Natural killer cell treated with Interleukin-12 subunit alpha and Interleukin-12 subunit beta and Interleukin-15 and Interleukin-18, amount 100 ng/mL, for 72 hours (primary cell): Measurements from ENCODE around the gene ADAMTS14. TPM values are rescaled to one million over a fixed set of nuclear protein-coding genes. Genes with fewer than 3 reads are reported as not detected.
A peak's percentile ranks its signal among the peaks of the same experiment; 100 is the strongest.

ENCODE experiments used
- ATAC-seq, 2 donors: fragments of 150-1000 bp; cut with Tn5 transposase in 1 of 2; sonication (Bioruptor Pico), chemical (Tn5 transposase) in 1 of 2; 2 replicates each; pipeline ENCODE4 v1.10.0; 2021
- DNase-seq: peaks from one replicate; pipeline ENCODE4 v3.0.0; 2022; ENCODE audit warnings: low spot score
- H3K27ac Mint-ChIP-seq, 2 donors: 1 replicate in 1 of 2; 2 replicates in 1 of 2; pipeline ENCODE4 v1.8.0; 2022; ENCODE audit warnings: mixed read lengths in 2 of 2, mild to moderate bottlenecking in 1 of 2, moderate library complexity in 1 of 2
- H3K27me3 Mint-ChIP-seq, 2 donors: 1 replicate in 1 of 2; 2 replicates in 1 of 2; pipeline ENCODE4 v1.8.0; 2022; ENCODE audit warnings: mixed read lengths in 2 of 2
- H3K36me3 Mint-ChIP-seq: one replicate; pipeline ENCODE4 v1.8.0; 2022; ENCODE audit warnings: mixed read lengths
- H3K4me1 Mint-ChIP-seq, 2 donors: 1 replicate in 1 of 2; 2 replicates in 1 of 2; pipeline ENCODE4 v1.8.0; 2022; ENCODE audit warnings: low read depth in 2 of 2, mixed read lengths in 2 of 2, mild to moderate bottlenecking in 1 of 2
- H3K4me3 Mint-ChIP-seq: one replicate; pipeline ENCODE4 v1.8.0; 2022; ENCODE audit warnings: mixed read lengths
- H3K9me3 Mint-ChIP-seq: 2 replicates; pipeline ENCODE4 v1.8.0; 2022; ENCODE audit warnings: mixed read lengths
- total RNA-seq, 2 donors: library from RNA; stranded (reverse); gene quantifications; one replicate each; pipeline ENCODE4 v1.2.3, GENCODE V29; 2022

ADAMTS14 gene
- total RNA-seq, 2 donors from 2014 or later: 0.07 to 0.61 TPM

GRCh38 chr10:70779088-70779487, 106.8 kb downstream of the ADAMTS14 start:
- Mint-ChIP-seq H3K36me3 (no peaks in the 10 kb centered on the region), H3K9me3 (no peaks in the 10 kb centered on the region), H3K27me3 (no peaks in the 10 kb centered on the region), H3K4me3 (no peak overlapping the region), H3K4me1 (peaks cover 9 to 15% of the 10 kb centered on the region in 2 donors), H3K27ac (no peak overlapping the region)
- DNase-seq: peak; percentile 35
- no peak for ATAC-seq

- Mint-ChIP-seq H3K4me1 (peaks cover 15 to 22% of the 10 kb centered on the region in 2 donors), H3K27me3 (no peaks in the 10 kb centered on the region), H3K4me3 (no peak overlapping the region), H3K9me3 (no peaks in the 10 kb centered on the region), H3K27ac (no peak overlapping the region), H3K36me3 (no peaks in the 10 kb centered on the region)
- DNase-seq (peak; percentile 47), ATAC-seq (no peak)
Observed at GRCh38 chr10:70779511-70780369, 107.4 kb downstream of the ADAMTS14 start.

GRCh38 chr10:70780370-70780760, 108.1 kb downstream of the ADAMTS14 start:
- no peaks in the 10 kb centered on the region for H3K27me3 Mint-ChIP-seq

GRCh38 chr10:70780772-70781171, 108.5 kb downstream of the ADAMTS14 start:
- no peak for ATAC-seq
- Mint-ChIP-seq H3K4me1 (peaks cover 22 to 28% of the 10 kb centered on the region in 2 donors), H3K4me3 (no peak overlapping the region), H3K36me3 (no peaks in the 10 kb centered on the region), H3K27ac (peak overlapping the region in 1 of 2 donors; percentile 17), H3K27me3 (no peaks in the 10 kb centered on the region), H3K9me3 (no peaks in the 10 kb centered on the region)
- peak; percentile 18 for DNase-seq

More at GRCh38 chr10:70780370-70780760, 108.1 kb downstream of the ADAMTS14 start:
- no peak for ATAC-seq
- H3K9me3 Mint-ChIP-seq: no peaks in the 10 kb centered on the region
- H3K36me3 Mint-ChIP-seq: no peaks in the 10 kb centered on the region
- peaks cover 20 to 28% of the 10 kb centered on the region in 2 donors for H3K4me1 Mint-ChIP-seq
- no peak for DNase-seq
- no peak overlapping the region for H3K27ac Mint-ChIP-seq
- H3K4me3 Mint-ChIP-seq: no peak overlapping the region

GRCh38 chr10:70781461-70782051, 109.2 kb downstream of the ADAMTS14 start:
- H3K27me3 Mint-ChIP-seq: no peaks in the 10 kb centered on the region
- peak overlapping the region in 1 of 2 donors; percentile 17 for H3K27ac Mint-ChIP-seq
- no peaks in the 10 kb centered on the region for H3K9me3 Mint-ChIP-seq
- H3K36me3 Mint-ChIP-seq: no peaks in the 10 kb centered on the region
- peaks cover 30 to 36% of the 10 kb centered on the region in 2 donors for H3K4me1 Mint-ChIP-seq
- H3K4me3 Mint-ChIP-seq: no peak overlapping the region
- peak; percentile 42 for DNase-seq
- no peak for ATAC-seq

- peaks cover 37 to 42% of the 10 kb centered on the region in 2 donors for H3K4me1 Mint-ChIP-seq
- ATAC-seq (no peak), DNase-seq (peak; percentile 54)
- no peak overlapping the region for H3K4me3 Mint-ChIP-seq
- no peaks in the 10 kb centered on the region for H3K36me3 Mint-ChIP-seq
- H3K27ac Mint-ChIP-seq: no peak overlapping the region
- H3K9me3 Mint-ChIP-seq: no peaks in the 10 kb centered on the region
- H3K27me3 Mint-ChIP-seq: no peaks in the 10 kb centered on the region
Observed at GRCh38 chr10:70782086-70782745, 109.9 kb downstream of the ADAMTS14 start.

- H3K4me3 Mint-ChIP-seq: no peak overlapping the region
- H3K27ac Mint-ChIP-seq: peak overlapping the region in 1 of 2 donors; percentile 67
- peaks cover 37 to 45% of the 10 kb centered on the region in 2 donors for H3K4me1 Mint-ChIP-seq
- H3K27me3 Mint-ChIP-seq: no peaks in the 10 kb centered on the region
- ATAC-seq (no peak), DNase-seq (no peak)
- no peaks in the 10 kb centered on the region for H3K9me3 Mint-ChIP-seq
- no peaks in the 10 kb centered on the region for H3K36me3 Mint-ChIP-seq
Observed at GRCh38 chr10:70782746-70783680, 110.7 kb downstream of the ADAMTS14 start.

- Mint-ChIP-seq H3K27ac (no peak overlapping the region), H3K4me3 (no peak overlapping the region), H3K27me3 (no peaks in the 10 kb centered on the region), H3K36me3 (no peaks in the 10 kb centered on the region), H3K9me3 (no peaks in the 10 kb centered on the region), H3K4me1 (peaks cover 40 to 53% of the 10 kb centered on the region in 2 donors)
- DNase-seq: no peak
- no peak for ATAC-seq
Observed at GRCh38 chr10:70784016-70784415, 111.7 kb downstream of the ADAMTS14 start.

- H3K36me3 Mint-ChIP-seq: no peaks in the 10 kb centered on the region
- ATAC-seq (no peak), DNase-seq (no peak)
- no peaks in the 10 kb centered on the region for H3K27me3 Mint-ChIP-seq
- peaks cover 40 to 53% of the 10 kb centered on the region in 2 donors for H3K4me1 Mint-ChIP-seq
- peak overlapping the region; percentile 20 for H3K4me3 Mint-ChIP-seq
- no peak overlapping the region for H3K27ac Mint-ChIP-seq
- no peaks in the 10 kb centered on the region for H3K9me3 Mint-ChIP-seq
Observed at GRCh38 chr10:70784471-70784870, 112.2 kb downstream of the ADAMTS14 start.

GRCh38 chr10:70785190-70785589, 112.9 kb downstream of the ADAMTS14 start, which contains the start of gene TBATA:
Gene TBATA (minus strand): TSS chr10:70785377. CDS start chr10:70783379, 1,998 bp downstream.
- ATAC-seq (peak; percentile 73), DNase-seq (no peak)
- peak within 1 kb of the TSS; percentile 71 to 89 for H3K27ac Mint-ChIP-seq
- no peaks in the 10 kb centered on the region for H3K27me3 Mint-ChIP-seq
- no peaks in the 10 kb centered on the region for H3K9me3 Mint-ChIP-seq
- H3K36me3 Mint-ChIP-seq: no peaks in the 10 kb centered on the region
- peak within 1 kb of the TSS; percentile 20 for H3K4me3 Mint-ChIP-seq
- peaks cover 40 to 54% of the 10 kb centered on the region in 2 donors for H3K4me1 Mint-ChIP-seq

- Mint-ChIP-seq H3K4me1 (peaks cover 54 to 61% of the 10 kb centered on the region in 2 donors), H3K36me3 (no peaks in the 10 kb centered on the region), H3K9me3 (no peaks in the 10 kb centered on the region), H3K4me3 (peak overlapping the region; percentile 79), H3K27ac (peak overlapping the region; percentile 71 to 89), H3K27me3 (no peaks in the 10 kb centered on the region)
- ATAC-seq (peak; percentile 75 to 81), DNase-seq (peak; percentile 71)
Observed at GRCh38 chr10:70786799-70787415, 114.6 kb downstream of the ADAMTS14 start.

GRCh38 chr10:70791386-70792039, 119.2 kb downstream of the ADAMTS14 start:
- Mint-ChIP-seq H3K27me3 (no peaks in the 10 kb centered on the region), H3K27ac (peak overlapping the region; percentile 45 to 82), H3K36me3 (no peaks in the 10 kb centered on the region), H3K4me1 (peaks cover 39 to 43% of the 10 kb centered on the region in 2 donors), H3K4me3 (peak overlapping the region; percentile 68), H3K9me3 (peaks cover under 1% of the 10 kb centered on the region)
- no peak for ATAC-seq
- DNase-seq: no peak
